GM12875 (cell line): ENCODE data around the gene SERPINB3.
"Not testable (repeated sequence)": the region's sequence is repeated elsewhere in the genome, so short reads cannot be mapped to it uniquely, and the experiment has no call there.

Source experiments
- H3K4me3 ChIP-seq: one replicate; pipeline ENCODE4 v1.5.1; 2011; ENCODE audit warnings: low read depth, low read length, control low read depth
- TF ChIP-seq, protein P1 (sequence below): IDR thresholded peaks from 2 replicates; pipeline ENCODE4 v1.5.1; 2011; ENCODE audit warnings: low read depth, mild to moderate bottlenecking, control low read depth, inconsistent platforms, low read length, moderate library complexity, borderline replicate concordance; ENCODE audit not compliant: insufficient read depth

SERPINB3 gene

DNA sequence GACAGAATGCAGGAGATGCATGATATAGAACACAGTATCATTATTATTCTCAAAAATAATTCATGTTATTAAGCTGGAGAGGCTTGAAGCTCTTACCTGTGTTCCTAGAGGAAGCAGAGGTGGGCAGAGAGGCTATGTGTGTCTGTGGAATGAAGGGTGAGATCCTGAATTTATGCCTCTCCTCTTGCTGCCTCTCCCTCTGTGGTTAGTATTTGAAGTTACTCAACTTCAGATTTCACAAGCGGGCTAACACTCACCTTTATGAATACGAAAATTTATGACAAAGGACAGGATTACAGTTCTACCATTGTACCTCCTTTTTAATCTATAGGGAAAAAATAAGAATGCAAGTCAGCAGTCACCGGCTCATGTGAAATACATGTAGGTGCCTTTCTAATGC is at the start of gene SERPINB3:
SERPINB3 (minus strand) TSS at position 144 of the 400 bp plus-strand sequence. CDS start 677 bp downstream, outside the sequence.
- H3K4me3 ChIP-seq = not testable (repeated sequence)

DNA sequence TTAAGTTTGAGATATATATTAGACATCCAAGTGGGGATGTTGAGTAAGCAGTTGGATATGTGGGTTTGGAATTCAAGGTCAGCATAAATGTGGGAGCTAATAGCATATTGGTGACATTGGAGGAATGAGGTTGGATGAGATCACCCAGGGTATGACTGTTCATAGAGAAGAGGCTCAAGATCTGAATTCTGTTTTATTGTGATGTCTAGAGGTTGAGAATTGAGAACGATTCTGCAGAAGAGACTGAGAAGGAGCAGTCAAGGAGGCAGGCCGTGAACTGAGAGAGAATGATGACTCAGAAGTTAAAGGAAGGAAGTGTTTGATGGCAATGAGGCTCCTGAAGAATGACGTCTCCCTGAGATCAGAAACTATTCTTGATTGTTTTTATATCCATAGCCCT is 47.0 kb upstream of the SERPINB3 start:
- no peak overlapping the region for H3K4me3 ChIP-seq
- TF ChIP-seq, protein P1, sequence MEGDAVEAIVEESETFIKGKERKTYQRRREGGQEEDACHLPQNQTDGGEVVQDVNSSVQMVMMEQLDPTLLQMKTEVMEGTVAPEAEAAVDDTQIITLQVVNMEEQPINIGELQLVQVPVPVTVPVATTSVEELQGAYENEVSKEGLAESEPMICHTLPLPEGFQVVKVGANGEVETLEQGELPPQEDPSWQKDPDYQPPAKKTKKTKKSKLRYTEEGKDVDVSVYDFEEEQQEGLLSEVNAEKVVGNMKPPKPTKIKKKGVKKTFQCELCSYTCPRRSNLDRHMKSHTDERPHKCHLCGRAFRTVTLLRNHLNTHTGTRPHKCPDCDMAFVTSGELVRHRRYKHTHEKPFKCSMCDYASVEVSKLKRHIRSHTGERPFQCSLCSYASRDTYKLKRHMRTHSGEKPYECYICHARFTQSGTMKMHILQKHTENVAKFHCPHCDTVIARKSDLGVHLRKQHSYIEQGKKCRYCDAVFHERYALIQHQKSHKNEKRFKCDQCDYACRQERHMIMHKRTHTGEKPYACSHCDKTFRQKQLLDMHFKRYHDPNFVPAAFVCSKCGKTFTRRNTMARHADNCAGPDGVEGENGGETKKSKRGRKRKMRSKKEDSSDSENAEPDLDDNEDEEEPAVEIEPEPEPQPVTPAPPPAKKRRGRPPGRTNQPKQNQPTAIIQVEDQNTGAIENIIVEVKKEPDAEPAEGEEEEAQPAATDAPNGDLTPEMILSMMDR = no peak

DNA sequence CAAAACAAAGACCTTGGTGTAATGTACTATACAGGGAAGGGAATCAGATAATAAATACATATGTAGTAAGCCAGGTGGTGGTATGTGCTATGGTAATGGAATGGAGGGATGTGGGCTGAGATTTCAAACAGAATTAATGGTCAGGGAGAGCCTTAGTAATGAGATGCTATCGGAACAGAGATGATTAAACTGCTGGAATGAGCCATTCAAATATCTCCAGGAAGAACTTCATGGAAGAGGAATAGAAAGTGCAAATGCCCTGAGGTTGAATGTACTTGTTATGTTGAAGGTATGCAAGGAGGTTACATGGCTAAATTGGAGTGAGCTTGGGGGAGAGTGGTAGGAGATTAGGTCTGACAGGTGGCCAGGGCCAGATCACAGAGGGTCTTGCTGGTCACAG is 46.1 kb upstream of the SERPINB3 start:
- no peak overlapping the region for H3K4me3 ChIP-seq
- TF ChIP-seq, protein P1 = no peak

DNA sequence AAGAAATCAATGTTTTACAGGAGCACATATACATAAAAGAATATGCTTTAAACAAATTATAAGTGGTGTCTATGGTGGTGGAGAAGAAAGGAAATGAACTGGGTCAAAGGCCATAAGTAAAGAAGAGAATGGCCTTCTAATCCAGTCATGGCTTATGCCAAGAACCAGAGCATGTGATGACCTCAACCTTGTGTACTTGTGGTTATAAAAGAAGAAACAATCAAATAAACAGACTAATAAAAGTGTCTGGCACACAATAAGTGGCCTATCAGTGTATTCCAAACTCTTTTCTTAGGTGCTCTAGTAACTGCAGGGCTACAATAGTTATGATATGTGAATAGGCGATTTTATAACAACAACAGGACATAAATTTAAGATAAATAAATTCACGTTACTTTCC is 43.7 kb upstream of the SERPINB3 start:
- TF ChIP-seq, protein P1 = no peak

DNA sequence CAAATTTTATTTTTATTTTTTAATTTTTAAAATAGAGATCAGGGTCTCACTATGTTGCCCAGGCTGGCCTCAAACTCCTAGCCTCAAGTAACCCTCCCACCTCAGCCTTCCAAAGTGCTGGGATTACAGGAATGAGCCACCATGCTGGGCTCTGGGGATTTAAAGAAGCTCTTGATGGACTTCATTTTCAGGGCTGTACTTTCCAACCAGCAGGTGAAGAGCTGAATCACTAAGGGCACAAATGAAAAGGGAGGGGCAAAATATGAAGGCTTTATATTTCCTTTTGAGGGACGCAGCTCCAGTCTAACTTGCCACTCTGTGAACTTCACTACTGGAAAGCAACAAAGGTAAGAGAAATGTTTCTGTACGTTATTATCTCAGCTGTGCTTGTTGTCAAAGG is 41.0 kb upstream of the SERPINB3 start, which contains the start of gene SERPINB11:
SERPINB11 (plus strand) TSS at position 301 of the 400 bp plus-strand sequence. CDS start 7,234 bp downstream, outside the sequence.
- no peak within 1 kb of the TSS for H3K4me3 ChIP-seq
- TF ChIP-seq, protein P1 = no peak

More for the DNA sequence above, 43.7 kb upstream of the SERPINB3 start:
- H3K4me3 ChIP-seq = no peak overlapping the region

DNA sequence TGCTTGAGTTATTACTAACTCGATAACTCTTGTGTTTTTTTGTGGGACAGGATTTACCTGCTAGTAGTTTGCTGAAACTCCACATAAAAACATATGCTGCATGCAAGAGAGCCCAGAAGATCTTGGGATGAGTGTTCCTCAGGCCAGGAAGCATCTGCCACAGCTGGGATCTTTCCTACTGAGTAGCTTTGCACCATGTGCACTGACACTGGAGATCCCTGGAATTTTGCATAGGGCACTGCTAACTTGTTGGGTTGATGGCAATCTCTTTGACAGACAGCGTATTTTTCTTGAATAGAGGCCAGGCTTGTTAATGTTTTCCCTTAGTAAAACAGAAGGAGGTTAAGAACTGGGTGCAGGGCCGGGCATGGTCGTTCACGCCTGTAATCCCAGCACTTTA is 40.3 kb upstream of the SERPINB3 start:
- H3K4me3 ChIP-seq = no peak overlapping the region
- TF ChIP-seq, protein P1 = no peak

DNA sequence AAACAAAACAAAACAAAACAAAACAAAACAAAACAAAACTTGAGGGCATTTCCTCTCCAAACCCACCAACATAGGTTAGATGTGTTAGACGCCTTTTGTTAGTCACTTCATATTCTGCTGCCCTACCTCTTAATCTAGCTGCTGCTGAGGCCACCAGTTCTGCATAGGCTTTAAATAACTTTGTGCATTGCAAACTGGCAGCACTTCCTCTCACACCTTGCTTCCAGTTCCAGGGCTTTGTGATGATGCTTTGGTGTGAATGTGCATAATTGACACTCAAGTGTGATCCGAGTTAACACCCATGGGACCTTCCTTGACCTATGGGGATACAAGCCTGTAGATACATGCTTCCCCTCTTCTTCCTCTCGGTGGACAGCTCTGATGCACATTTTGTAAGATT is 38.8 kb upstream of the SERPINB3 start:
- TF ChIP-seq, protein P1 = no peak
- no peak overlapping the region for H3K4me3 ChIP-seq
